IPS DF 4.7 (cell line): ENCODE data around the gene COL23A1.
"Not testable (repeated sequence)": the region's sequence is repeated elsewhere in the genome, so short reads cannot be mapped to it uniquely, and the experiment has no call there.

Experiments
- DNase-seq: peaks from one replicate; pipeline ENCODE4 v3.0.0-alpha.2; 2013; ENCODE audit warnings: low spot score; ENCODE audit errors: extremely low read depth

The COL23A1 gene

GRCh38 chr5:178589180-178590140, 733 bp downstream of the COL23A1 start:
- no peak for DNase-seq

DNA sequence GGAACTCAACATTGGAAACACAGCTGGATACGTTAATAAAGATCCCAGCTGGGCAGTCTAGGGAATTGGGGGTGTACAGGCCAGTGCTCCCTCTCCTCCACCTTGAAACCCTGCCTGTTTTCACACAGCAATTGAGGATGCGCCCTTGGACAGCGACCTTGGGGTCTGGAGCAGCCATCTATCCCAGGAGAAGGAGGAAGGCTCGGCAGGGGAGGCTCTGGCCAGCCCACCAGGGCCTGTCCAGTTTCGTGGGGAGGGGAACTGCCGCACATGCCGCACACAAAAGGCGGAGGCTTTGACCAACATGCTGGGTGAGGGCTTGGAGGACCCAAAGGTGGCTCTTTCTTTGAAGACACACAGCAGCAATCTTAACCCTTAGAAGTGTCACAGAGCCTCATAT, 1.4 kb downstream of the COL23A1 start:
- DNase-seq, result no peak

DNA sequence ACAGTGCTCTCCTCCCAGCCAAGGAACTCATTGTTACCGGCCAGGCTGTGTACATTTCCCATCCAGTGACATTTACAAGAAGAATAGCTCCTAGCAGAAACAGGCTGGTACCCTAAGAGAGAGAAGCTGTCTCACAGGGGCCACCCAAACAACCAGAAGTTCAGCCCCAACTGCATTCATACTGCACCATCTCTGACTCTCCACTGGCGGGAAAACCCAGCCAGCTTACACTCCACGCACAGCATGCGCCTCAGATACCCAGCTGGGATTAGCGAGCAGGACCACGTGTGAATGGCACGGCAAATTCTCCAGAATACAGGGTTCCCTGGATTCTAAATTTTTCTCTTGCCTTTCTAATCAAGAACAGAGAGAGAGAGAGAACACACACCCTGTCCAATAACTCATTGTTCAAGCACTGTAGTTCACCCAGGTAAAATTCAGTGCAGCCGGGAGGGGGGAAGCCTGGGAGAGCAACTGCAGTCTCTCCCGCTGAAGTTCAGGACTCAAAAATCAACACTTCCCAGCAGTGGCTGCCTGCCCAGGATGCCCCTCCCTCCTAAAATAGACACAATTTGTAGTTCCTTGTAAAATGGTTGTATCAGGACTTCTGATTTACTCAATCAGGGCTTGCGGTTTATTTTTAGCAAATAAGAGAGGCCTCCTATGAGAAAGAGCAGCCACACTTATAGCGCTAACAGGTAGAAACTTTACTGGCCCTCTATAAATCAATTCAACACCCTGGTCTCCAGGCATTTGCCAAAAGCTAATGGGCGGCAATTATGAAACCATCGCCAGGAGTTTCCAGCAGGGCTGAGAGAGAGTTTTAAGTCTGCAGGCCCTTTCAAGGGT, 2.2 kb downstream of the COL23A1 start:
- no peak for DNase-seq

DNA sequence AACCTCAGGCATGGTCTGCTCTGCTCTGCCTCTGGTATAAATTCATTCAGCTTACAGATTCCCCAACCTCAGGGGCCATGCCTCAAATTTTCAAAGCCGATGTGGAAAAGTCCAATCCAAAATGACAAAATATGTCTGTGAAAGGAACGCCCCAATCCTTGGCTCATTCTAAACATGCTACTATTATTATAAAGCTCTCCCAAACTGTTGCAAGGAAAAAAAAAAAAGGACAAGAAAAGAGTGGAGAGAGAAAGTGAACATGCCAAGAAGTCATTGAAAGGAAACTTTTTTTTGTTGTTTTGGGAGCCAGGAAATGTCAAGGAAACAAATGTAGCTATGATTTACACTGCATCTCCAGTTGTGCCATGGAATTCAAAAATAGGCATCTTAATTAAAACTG, 3.8 kb downstream of the COL23A1 start:
- no peak for DNase-seq

- not testable (repeated sequence) for DNase-seq
Measured at GRCh38 chr5:178585421-178585820, 4.8 kb downstream of the COL23A1 start.

DNA sequence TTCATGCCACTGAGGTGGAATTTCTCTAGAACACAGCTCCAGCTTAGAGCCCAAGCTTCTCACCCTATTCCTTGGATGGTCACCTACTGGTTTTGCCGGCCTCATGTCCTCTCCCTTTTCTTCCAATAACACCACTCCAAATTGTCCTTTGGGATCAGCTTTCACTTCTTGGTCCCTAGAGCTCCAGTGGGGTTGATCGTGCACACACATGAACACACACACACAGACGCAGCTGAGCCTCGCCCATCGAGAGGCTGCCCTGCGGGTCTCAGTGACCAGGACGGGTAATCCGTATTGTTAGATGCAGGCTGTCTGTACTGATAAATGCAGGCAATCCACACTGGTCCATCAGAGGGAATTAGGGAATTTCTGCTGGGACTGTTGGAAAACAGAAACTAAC, 6.9 kb downstream of the COL23A1 start:
- DNase-seq, result no peak

- DNase-seq, result no peak
Measured at GRCh38 chr5:178582291-178582690, 7.9 kb downstream of the COL23A1 start.

GRCh38 chr5:178581621-178582020, 8.6 kb downstream of the COL23A1 start:
- DNase-seq, result no peak

GRCh38 chr5:178580271-178580955, 9.8 kb downstream of the COL23A1 start:
- no peak for DNase-seq

DNA sequence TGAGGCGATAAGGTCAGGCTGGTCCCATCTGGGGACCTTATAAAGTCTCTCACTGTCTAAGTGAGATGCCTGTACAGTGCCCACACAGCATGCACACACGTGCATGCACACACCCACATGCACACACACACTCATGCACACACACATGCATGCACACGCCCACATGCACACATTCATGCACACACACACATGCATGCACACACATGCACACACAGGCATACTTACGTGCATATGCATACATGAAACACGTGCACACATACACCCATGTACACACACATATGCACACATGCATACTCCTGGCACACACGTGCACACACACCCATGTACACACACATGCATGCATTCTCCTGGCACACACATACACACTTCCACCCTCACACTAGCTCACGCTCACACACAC, 12.2 kb downstream of the COL23A1 start:
- DNase-seq, result no peak

GRCh38 chr5:178577376-178577839, 12.8 kb downstream of the COL23A1 start:
- no peak for DNase-seq

DNA sequence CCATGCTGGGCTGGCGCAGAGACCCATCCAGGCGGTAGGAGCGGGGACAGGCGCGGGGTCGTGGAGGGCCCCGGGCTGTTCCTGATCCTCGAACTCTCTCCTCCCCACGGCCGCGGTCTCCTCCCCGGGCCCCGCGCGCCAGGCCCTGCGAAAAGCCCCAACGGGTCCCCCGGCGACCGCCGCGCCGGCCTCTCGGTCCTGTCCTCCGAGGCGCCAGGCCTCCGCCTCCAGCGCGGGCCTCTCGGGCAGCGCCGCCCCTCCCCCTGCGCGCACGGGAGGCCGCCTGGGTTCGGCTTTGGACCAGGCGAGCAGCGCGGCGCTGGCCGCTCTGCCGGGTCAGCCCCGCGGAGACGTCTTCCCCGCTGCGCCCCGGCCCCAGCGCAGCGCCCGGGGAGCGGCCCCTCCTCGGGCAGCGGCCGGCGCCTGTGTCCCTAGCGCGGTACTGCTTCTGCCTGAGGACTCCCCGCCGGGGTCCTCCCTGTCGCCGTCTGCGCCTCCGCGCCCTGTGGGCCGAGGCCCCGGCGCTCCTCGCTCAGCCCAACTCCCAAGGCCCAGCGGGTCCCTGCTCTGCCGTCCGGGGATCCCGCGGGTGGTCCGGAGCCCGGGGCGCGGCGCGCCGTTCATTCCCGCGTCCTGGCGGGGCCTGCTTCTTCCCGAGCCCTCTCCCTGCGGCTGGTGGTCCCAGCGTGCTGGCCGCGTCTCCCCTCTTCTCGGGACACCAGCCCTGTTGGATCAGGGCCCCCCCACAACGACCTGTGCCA, 13.4 kb downstream of the COL23A1 start:
- no peak for DNase-seq

DNA sequence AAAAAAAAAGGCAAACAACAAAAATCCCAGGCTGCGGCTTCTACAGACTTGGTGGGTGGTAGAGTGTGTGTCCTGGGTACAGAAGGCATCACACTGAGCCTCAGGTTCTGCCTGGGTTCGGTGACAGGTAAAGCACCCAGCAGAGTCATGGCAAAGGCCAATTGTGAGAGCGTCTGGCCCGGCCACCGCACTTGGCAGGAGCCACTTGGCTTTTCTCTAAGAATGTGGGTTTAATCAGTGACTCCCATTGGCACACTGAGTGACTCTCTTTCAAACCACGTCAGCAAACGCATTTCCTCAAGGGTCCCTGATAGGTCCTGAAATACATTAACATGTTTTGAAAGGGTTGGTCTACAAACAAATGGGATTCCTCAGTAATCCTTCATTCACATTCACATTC, 17.0 kb downstream of the COL23A1 start:
- no peak for DNase-seq

GRCh38 chr5:178572617-178573016, 17.6 kb downstream of the COL23A1 start:
- no peak for DNase-seq

GRCh38 chr5:178569485-178569884, 20.7 kb downstream of the COL23A1 start:
- DNase-seq, result no peak

GRCh38 chr5:178564811-178565550, 25.2 kb downstream of the COL23A1 start:
- DNase-seq, result no peak

DNA sequence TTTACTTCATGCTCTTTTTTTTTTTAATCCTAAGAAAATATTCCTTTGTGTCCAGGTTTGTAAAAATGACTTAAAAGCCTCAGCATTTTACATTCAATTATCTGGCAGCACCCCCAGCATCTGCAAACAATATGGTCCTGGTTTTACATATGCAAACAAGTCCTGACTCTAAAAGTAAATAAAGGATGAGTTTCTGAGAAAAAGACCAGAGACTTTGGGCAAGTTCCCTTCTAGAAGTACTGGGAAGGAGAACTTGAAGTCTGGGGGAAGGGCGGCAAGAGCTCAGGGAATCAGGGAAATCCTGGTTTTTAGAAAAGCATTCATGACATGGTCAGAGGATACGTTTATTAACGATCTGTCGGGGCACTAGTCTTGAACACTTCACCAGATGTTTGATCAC, 25.8 kb downstream of the COL23A1 start:
- no peak for DNase-seq

DNA sequence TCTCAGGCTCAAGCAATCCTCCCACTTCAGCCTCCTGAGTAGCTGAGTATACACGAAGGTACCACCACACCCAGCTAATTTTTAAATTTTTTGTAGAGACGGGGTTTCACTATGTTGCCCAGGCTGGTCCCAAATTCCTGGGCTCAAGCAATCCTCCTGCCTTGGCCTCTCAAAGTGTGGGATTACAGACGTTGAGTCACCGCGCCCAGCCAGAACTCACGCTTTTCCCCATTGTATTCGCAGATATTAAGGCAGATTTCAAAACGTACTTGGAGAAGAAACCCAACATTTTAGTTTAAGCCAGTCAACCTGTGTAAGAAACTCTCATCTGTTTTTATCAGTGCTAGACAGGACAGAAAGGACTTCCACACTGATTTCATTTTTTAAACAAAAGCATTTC, 26.6 kb downstream of the COL23A1 start:
- no peak for DNase-seq

GRCh38 chr5:178561746-178562264, 28.4 kb downstream of the COL23A1 start:
- no peak for DNase-seq

GRCh38 chr5:178560911-178561310, 29.3 kb downstream of the COL23A1 start:
- DNase-seq, result no peak
